ENCODE results near the gene CD59. TPM values are rescaled to one million over a fixed set of nuclear protein-coding genes. Genes with fewer than 3 reads are reported as not detected.

Gene CD59
- total and polyA plus RNA-seq, 2 of the 13 experiments (the other 11 are each of a cell fraction or from before 2014, with no cell fraction given) = 127 to 289 TPM

GRCh38 chr11:33719587-33719986 is 16.6 kb downstream of the CD59 start:
- H4K20me1 ChIP-seq (ENCODE audit: insufficient read depth, low read length) = peaks cover 2% of the 10 kb centered on the region
- POLR2A ChIA-PET = no interaction called here
- H3K9me3 ChIP-seq (ENCODE audit: low read length) = no peaks in the 10 kb centered on the region
- no peak overlapping the region for H2AFZ ChIP-seq (ENCODE audit: low read length)
- no peak overlapping the region for H3K4me3 ChIP-seq (replicated peaks in 1 of 3; ENCODE audit: insufficient read depth in 1 of 3, low read depth in 2 of 3, low read length in 3 of 3)
- CTCF ChIA-PET (ENCODE audit: low intra/inter-chr PET ratio, low total read pairs) = no interaction called here
- peaks cover 36% of the 10 kb centered on the region for H3K4me1 ChIP-seq (ENCODE audit: insufficient read depth, low read length)
- ATAC-seq = no peak
- DNase-seq (ENCODE audit: low spot score) = no peak
- peaks cover 19% of the 10 kb centered on the region for H3K79me2 ChIP-seq (ENCODE audit: insufficient read depth, low read length)
- peaks cover 16 to 46% of the 10 kb centered on the region in 2 experiments for H3K36me3 ChIP-seq (replicated peaks in 1 of 2; ENCODE audit: control insufficient read depth in 1 of 2, insufficient read depth in 2 of 2, low read length in 2 of 2)
- BruUV-seq (replicated peaks) = no TSS peak
- H3K27me3 ChIP-seq (ENCODE audit: control insufficient read depth in 1 of 2, insufficient read depth in 2 of 2, low read length in 2 of 2) = no peaks in the 10 kb centered on the region
- no peak for FAIRE-seq
- intact Hi-C loops (cut with micrococcal nuclease; ENCODE audit: unreplicated experiment) (no loop called here), in situ Hi-C loops (cut with HindIII; ENCODE audit: extremely low pct_ligation_motif_present, low pct_unique_long_range_greater_than_20kb) (no loop called here)
- no peak overlapping the region for H3K27ac ChIP-seq (ENCODE audit: extremely low read length, insufficient read depth, low read length)
- H3K4me2 ChIP-seq (ENCODE audit: low read depth, low read length) = no peak overlapping the region
- no peak for TF ChIP-seq EZH2 (conservative IDR thresholded peaks at IDR 0.05; ENCODE audit: low read depth, low read length)
- no peak for TF ChIP-seq NKX3-1 (CRISPR knock-in tag; IDR thresholded peaks at IDR 0.05)
- no peak for TF ChIP-seq TGIF2 (CRISPR knock-in tag; IDR thresholded peaks at IDR 0.05)
- TF ChIP-seq BCL6 (CRISPR knock-in tag; IDR thresholded peaks at IDR 0.05) = no peak
- no peak for TF ChIP-seq JDP2 (CRISPR knock-in tag; IDR thresholded peaks at IDR 0.05; ENCODE audit: borderline replicate concordance)
- TF ChIP-seq GRHL1 (CRISPR knock-in tag; conservative IDR thresholded peaks at IDR 0.05) = no peak
- TF ChIP-seq ARNT (IDR thresholded peaks at IDR 0.05) = no peak
- TF ChIP-seq IKZF5 (CRISPR knock-in tag; IDR thresholded peaks at IDR 0.05) = no peak
- TF ChIP-seq, protein P1, sequence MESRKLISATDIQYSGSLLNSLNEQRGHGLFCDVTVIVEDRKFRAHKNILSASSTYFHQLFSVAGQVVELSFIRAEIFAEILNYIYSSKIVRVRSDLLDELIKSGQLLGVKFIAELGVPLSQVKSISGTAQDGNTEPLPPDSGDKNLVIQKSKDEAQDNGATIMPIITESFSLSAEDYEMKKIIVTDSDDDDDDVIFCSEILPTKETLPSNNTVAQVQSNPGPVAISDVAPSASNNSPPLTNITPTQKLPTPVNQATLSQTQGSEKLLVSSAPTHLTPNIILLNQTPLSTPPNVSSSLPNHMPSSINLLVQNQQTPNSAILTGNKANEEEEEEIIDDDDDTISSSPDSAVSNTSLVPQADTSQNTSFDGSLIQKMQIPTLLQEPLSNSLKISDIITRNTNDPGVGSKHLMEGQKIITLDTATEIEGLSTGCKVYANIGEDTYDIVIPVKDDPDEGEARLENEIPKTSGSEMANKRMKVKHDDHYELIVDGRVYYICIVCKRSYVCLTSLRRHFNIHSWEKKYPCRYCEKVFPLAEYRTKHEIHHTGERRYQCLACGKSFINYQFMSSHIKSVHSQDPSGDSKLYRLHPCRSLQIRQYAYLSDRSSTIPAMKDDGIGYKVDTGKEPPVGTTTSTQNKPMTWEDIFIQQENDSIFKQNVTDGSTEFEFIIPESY (CRISPR knock-in tag; IDR thresholded peaks at IDR 0.05) = no peak
- no peak for TF ChIP-seq ZNF563 (CRISPR knock-in tag; IDR thresholded peaks at IDR 0.05)
- no peak for TF ChIP-seq ELF4 (CRISPR knock-in tag; IDR thresholded peaks at IDR 0.05; ENCODE audit: borderline replicate concordance)
- TF ChIP-seq ZMYM4 (CRISPR knock-in tag; IDR thresholded peaks at IDR 0.05) = no peak
- TF ChIP-seq, protein P2, sequence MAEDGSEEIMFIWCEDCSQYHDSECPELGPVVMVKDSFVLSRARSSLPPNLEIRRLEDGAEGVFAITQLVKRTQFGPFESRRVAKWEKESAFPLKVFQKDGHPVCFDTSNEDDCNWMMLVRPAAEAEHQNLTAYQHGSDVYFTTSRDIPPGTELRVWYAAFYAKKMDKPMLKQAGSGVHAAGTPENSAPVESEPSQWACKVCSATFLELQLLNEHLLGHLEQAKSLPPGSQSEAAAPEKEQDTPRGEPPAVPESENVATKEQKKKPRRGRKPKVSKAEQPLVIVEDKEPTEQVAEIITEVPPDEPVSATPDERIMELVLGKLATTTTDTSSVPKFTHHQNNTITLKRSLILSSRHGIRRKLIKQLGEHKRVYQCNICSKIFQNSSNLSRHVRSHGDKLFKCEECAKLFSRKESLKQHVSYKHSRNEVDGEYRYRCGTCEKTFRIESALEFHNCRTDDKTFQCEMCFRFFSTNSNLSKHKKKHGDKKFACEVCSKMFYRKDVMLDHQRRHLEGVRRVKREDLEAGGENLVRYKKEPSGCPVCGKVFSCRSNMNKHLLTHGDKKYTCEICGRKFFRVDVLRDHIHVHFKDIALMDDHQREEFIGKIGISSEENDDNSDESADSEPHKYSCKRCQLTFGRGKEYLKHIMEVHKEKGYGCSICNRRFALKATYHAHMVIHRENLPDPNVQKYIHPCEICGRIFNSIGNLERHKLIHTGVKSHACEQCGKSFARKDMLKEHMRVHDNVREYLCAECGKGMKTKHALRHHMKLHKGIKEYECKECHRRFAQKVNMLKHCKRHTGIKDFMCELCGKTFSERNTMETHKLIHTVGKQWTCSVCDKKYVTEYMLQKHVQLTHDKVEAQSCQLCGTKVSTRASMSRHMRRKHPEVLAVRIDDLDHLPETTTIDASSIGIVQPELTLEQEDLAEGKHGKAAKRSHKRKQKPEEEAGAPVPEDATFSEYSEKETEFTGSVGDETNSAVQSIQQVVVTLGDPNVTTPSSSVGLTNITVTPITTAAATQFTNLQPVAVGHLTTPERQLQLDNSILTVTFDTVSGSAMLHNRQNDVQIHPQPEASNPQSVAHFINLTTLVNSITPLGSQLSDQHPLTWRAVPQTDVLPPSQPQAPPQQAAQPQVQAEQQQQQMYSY (CRISPR knock-in tag; IDR thresholded peaks at IDR 0.05) = no peak
- no peak for TF ChIP-seq ZBTB7A (CRISPR knock-in tag; IDR thresholded peaks at IDR 0.05)
- no peak for TF ChIP-seq HDAC6 (IDR thresholded peaks at IDR 0.05; ENCODE audit: low read depth, low read length)
- 89% methylated on average over 5 of the region's 5 CpGs for WGBS (ENCODE audit: low lambda C conversion rate)
- H3K9ac ChIP-seq (ENCODE audit: insufficient read depth, low read depth, low read length) = no peak overlapping the region

Data from HepG2 (cell line).